NT2/D1 (cell line): ENCODE data around the gene TIAM2.

ENCODE experiments used
- DNase-seq: peaks from one replicate; pipeline ENCODE4 v3.0.0-alpha.2; 2011; ENCODE audit warnings: low read depth, low spot score
- H3K27me3 ChIP-seq: 2 replicates; pipeline ENCODE4 v1.6.0; 2011; ENCODE audit warnings: mild to moderate bottlenecking; ENCODE audit not compliant: insufficient read length, insufficient read depth
- H3K36me3 ChIP-seq: 2 replicates; pipeline ENCODE4 v1.6.1; 2011; ENCODE audit warnings: mild to moderate bottlenecking, low read length, mixed read lengths; ENCODE audit not compliant: insufficient read depth, insufficient read length
- H3K4me1 ChIP-seq: 2 replicates; pipeline ENCODE4 v1.5.1; 2011; ENCODE audit not compliant: insufficient read depth, insufficient read length
- H3K4me3 ChIP-seq: 2 replicates; pipeline ENCODE4 v1.5.1; 2011; ENCODE audit warnings: low read depth; ENCODE audit not compliant: insufficient read length
- H3K9ac ChIP-seq: 2 replicates; pipeline ENCODE4 v1.6.0; 2011; ENCODE audit warnings: low read depth; ENCODE audit not compliant: insufficient read length
- H3K9me3 ChIP-seq: 2 replicates; pipeline ENCODE4 v1.5.1; 2011; ENCODE audit warnings: mild to moderate bottlenecking, low read length; ENCODE audit not compliant: insufficient read depth
- SUZ12 ChIP-seq: IDR thresholded peaks from 2 replicates; pipeline ENCODE4 v1.6.1; 2011; ENCODE audit not compliant: insufficient read length, insufficient read depth; ENCODE audit errors: extremely low read depth
- YY1 ChIP-seq: IDR thresholded peaks from 2 replicates; pipeline ENCODE4 v1.6.1; 2011; ENCODE audit not compliant: insufficient read length, insufficient read depth
- ZNF274 ChIP-seq: IDR thresholded peaks from 2 replicates; pipeline ENCODE4 v1.6.1; 2011; ENCODE audit warnings: mild to moderate bottlenecking, low read depth, low read length

Gene TIAM2

GRCh38 chr6:155047523-155047922 lies 52.4 kb downstream of the TIAM2 start:
- H3K9me3 ChIP-seq: no peaks in the 10 kb centered on the region
- no peak overlapping the region for H3K9ac ChIP-seq
- DNase-seq: no peak
- no peaks in the 10 kb centered on the region for H3K36me3 ChIP-seq
- no peak for TF ChIP-seq ZNF274
- no peak for TF ChIP-seq YY1
- H3K27me3 ChIP-seq: no peaks in the 10 kb centered on the region
- H3K4me1 ChIP-seq: no peaks in the 10 kb centered on the region
- no peak overlapping the region for H3K4me3 ChIP-seq

DNA sequence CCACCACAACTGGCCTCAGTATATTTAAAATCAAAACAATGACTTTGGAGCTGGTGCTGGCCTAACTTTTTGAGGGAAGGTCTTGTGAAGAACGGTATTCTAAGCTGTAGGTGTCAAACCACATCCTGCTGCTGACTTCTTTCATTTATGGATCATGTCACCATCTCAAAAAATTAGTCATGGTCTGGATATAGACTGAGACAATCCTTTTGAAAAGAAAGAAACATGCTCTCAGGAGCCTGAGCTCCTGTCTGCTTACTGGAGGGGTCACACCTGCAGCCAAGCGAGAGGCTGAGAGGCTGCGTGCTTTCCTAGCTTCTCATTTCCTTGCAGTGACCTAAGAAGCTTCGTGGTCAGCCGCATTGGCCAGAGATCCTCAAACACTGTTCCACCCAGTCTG lies 55.2 kb downstream of the TIAM2 start:
- Histone ChIP-seq H3K9ac (no peak overlapping the region), H3K4me3 (no peak overlapping the region), H3K27me3 (no peaks in the 10 kb centered on the region), H3K9me3 (no peaks in the 10 kb centered on the region), H3K4me1 (no peaks in the 10 kb centered on the region), H3K36me3 (no peaks in the 10 kb centered on the region)
- no peak for TF ChIP-seq YY1
- no peak for TF ChIP-seq SUZ12
- TF ChIP-seq ZNF274: no peak
- no peak for DNase-seq

DNA sequence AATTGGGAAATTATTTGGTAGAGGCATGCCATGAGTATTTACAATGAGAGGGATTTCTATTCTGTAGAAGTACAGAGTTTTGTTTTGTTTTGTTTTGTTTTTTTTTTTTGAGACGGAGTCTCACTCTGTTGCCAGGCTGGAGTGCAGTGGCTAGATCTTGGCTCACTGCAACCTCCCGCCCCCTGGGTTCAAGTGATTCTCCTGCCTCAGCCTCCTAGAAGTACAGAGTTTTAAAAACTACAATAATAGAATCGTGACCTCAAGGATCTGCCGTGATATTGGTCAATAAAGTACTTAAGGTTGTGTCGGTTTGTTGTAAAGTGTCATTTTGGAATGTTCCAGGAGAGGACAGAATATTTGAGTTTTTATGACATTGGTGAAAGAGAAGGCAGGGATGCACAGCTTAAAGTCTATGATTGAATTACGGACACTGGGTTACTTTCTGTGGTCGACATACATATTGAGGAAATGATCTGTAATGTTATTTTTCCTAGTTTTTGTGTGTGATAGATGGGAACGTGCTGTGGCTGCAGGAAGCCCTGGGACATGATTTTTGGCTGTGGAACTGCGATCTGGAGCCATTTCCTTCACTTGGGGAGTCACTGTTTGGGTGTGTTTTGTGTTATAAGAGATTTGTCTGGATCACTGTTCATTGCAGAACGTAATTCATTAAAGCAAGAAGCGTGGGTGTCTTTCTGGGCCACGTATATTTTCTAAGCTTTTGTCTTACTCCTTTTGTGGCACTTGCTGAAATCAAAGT lies 59.6 kb downstream of the TIAM2 start:
- no peak for TF ChIP-seq SUZ12
- TF ChIP-seq ZNF274: no peak
- no peak for TF ChIP-seq YY1
- H3K4me3 ChIP-seq: no peak overlapping the region
- no peaks in the 10 kb centered on the region for H3K27me3 ChIP-seq
- no peaks in the 10 kb centered on the region for H3K36me3 ChIP-seq
- DNase-seq: no peak
- no peaks in the 10 kb centered on the region for H3K9me3 ChIP-seq
- H3K4me1 ChIP-seq: peaks cover 2% of the 10 kb centered on the region
- H3K9ac ChIP-seq: no peak overlapping the region

GRCh38 chr6:155055729-155056128 lies 60.6 kb downstream of the TIAM2 start:
- no peak overlapping the region for H3K4me3 ChIP-seq
- no peak for DNase-seq
- TF ChIP-seq YY1: no peak
- no peak for TF ChIP-seq SUZ12
- no peak for TF ChIP-seq ZNF274
- peaks cover 2% of the 10 kb centered on the region for H3K4me1 ChIP-seq
- H3K9me3 ChIP-seq: no peaks in the 10 kb centered on the region
- no peaks in the 10 kb centered on the region for H3K36me3 ChIP-seq
- no peak overlapping the region for H3K9ac ChIP-seq
- no peaks in the 10 kb centered on the region for H3K27me3 ChIP-seq

- H3K9me3 ChIP-seq: peaks cover 4% of the 10 kb centered on the region; the same call in 1 of the 2 replicates
- H3K27me3 ChIP-seq: no peaks in the 10 kb centered on the region
- H3K9ac ChIP-seq: no peak overlapping the region
- peaks cover 2% of the 10 kb centered on the region for H3K4me1 ChIP-seq
- no peak for DNase-seq
- no peak for TF ChIP-seq YY1
- TF ChIP-seq ZNF274: no peak
- no peak for TF ChIP-seq SUZ12
- H3K36me3 ChIP-seq: no peaks in the 10 kb centered on the region
- no peak overlapping the region for H3K4me3 ChIP-seq
These were observed 61.6 kb downstream of the TIAM2 start for GRCh38 chr6:155056756-155057155.

DNA sequence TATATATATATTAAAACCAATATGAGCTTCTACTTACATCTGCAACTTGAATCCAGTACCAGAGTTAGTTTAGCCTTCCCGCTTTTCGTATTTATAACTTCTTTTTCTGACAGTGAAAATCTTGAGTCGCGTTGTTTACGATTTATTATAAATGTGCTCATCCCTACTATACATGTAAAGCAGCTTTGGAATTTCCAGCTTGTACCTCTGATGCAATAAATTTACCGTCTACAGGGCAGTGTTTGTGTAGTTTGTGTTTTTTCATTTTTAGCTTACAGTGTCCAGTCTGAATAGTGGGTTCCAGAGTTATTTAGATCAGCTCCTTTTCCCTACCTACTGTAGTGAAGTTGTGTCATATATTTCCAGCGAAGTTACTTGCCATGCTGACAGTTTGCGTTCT lies 66.3 kb downstream of the TIAM2 start:
- peaks cover 4% of the 10 kb centered on the region; the same call in 1 of the 2 replicates for H3K9me3 ChIP-seq
- no peaks in the 10 kb centered on the region for H3K27me3 ChIP-seq
- H3K9ac ChIP-seq: no peak overlapping the region
- H3K36me3 ChIP-seq: no peaks in the 10 kb centered on the region
- no peak overlapping the region for H3K4me3 ChIP-seq
- H3K4me1 ChIP-seq: peaks cover 2% of the 10 kb centered on the region
- TF ChIP-seq ZNF274: no peak
- no peak for TF ChIP-seq YY1
- no peak for TF ChIP-seq SUZ12
- no peak for DNase-seq

- H3K9ac ChIP-seq: no peak overlapping the region
- H3K36me3 ChIP-seq: no peaks in the 10 kb centered on the region
- no peak overlapping the region for H3K4me3 ChIP-seq
- H3K27me3 ChIP-seq: no peaks in the 10 kb centered on the region
- peaks cover 4% of the 10 kb centered on the region; the same call in 1 of the 2 replicates for H3K9me3 ChIP-seq
- TF ChIP-seq YY1 (no peak), SUZ12 (no peak), ZNF274 (no peak)
- H3K4me1 ChIP-seq: peaks cover 2% of the 10 kb centered on the region
- DNase-seq: no peak
These were observed 67.8 kb downstream of the TIAM2 start for GRCh38 chr6:155062866-155063341.
